GM19025 (cell line): ENCODE measurements around the gene NKG7.

Experiments
- ATAC-seq: cut with Tn5 transposase; IDR thresholded peaks from one replicate; pipeline ENCODE4 v1.9.1; 2021; ENCODE audit warnings: mild to moderate bottlenecking, low read depth, moderate library complexity; ENCODE audit not compliant: unreplicated experiment

Gene NKG7

GRCh38 chr19:51339687-51340656, 32.5 kb downstream of the NKG7 start:
- ATAC-seq: peak; percentile 45

GRCh38 chr19:51339313-51339686, 33.2 kb downstream of the NKG7 start:
- ATAC-seq: no peak

- ATAC-seq: peak; percentile 56
These were observed 33.7 kb downstream of the NKG7 start for GRCh38 chr19:51338563-51339312.

GRCh38 chr19:51337861-51338562, 34.4 kb downstream of the NKG7 start:
- no peak for ATAC-seq

- no peak for ATAC-seq
These were observed 35.2 kb downstream of the NKG7 start for GRCh38 chr19:51337141-51337860.

- no peak for ATAC-seq
These were observed 38.5 kb downstream of the NKG7 start for GRCh38 chr19:51333836-51334460.

- ATAC-seq: no peak
These were observed 40.7 kb downstream of the NKG7 start for GRCh38 chr19:51331716-51332115.

GRCh38 chr19:51331193-51331592, 41.3 kb downstream of the NKG7 start:
- no peak for ATAC-seq

- ATAC-seq: no peak
These were observed 42.1 kb downstream of the NKG7 start for GRCh38 chr19:51330366-51330765.

- no peak for ATAC-seq
These were observed 43.0 kb downstream of the NKG7 start for GRCh38 chr19:51329411-51329810.

GRCh38 chr19:51327066-51328001, 45.1 kb downstream of the NKG7 start:
- no peak for ATAC-seq

- ATAC-seq: no peak
These were observed 46.0 kb downstream of the NKG7 start for GRCh38 chr19:51326216-51327065.

- ATAC-seq: no peak
These were observed 47.1 kb downstream of the NKG7 start for GRCh38 chr19:51325161-51325976.

GRCh38 chr19:51324167-51324481, 48.3 kb downstream of the NKG7 start:
- no peak for ATAC-seq

GRCh38 chr19:51323481-51324166, 48.8 kb downstream of the NKG7 start:
- no peak for ATAC-seq

GRCh38 chr19:51321799-51322198, 50.7 kb downstream of the NKG7 start:
- no peak for ATAC-seq
